Hematopoietic multipotent progenitor cell treated with erythropoietin and hydrocortisone succinate and interleukin-3 and kit ligand, for 17 days (in vitro differentiated cells): Measurements from ENCODE around the gene CAPZB.
"Not testable (repeated sequence)": the region's sequence is repeated elsewhere in the genome, so short reads cannot be mapped to it uniquely, and the experiment has no call there.

Experiments used
- DNase-seq: peaks from one replicate; pipeline ENCODE4 v3.0.0-alpha.2; 2015; ENCODE audit warnings: low spot score

CAPZB gene

DNA sequence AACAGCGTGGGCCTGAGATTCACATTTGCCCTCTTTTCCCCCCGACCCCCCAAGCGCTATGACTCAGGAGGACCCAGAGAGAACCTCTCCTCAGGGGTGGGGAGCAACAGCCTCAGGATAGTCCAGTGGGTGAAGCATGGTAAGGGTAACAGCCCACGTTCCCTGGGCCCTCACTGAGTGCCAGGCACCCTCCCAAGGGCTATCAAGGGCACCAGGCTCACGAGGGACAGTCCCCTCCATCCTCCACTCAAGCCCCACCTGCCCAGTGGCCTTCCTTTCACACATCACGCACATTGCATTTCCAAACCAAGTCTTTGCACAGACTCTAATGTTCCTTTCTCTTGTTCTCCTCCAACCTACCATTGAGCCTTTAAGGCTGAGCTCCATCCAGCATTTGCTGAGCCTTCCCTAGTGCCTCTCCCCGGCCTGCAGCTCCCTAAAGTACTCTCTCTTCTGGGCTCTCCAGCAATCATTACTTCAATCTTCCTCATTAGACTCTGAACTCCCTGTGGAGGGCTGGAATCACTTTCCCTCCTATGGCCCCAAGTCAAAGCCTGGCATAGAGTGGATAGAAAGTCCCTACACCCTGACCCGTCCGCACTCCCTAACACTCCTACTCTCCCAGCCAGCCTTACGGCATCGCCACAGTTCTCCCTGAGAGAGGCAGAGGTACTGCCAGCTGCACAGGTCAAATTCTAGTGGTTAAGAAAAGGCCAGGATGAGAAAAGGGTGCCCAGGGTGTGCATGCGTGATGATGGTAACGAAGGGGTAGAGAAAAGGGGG lies 174.4 kb downstream of the CAPZB start:
- DNase-seq, result no peak

DNA sequence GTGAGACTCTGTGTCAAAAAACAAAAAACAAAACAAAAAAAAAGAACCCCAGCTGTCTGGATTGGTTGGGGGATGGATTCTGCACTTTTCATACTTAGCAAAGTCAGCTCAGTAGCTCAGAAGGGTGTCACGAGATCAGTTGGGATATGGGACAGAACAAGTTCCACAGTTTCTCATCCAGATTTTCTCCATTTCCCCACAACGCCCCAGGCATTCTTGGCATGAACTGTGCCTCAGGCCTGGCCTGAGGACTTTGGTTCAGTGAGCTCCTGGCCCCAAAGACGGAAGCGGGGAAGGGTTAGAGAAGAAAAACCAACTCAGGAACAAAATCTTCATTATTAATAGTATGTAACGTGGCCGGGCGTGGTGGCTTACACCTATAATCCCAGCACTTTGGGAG lies 175.3 kb downstream of the CAPZB start:
- no peak for DNase-seq

DNA sequence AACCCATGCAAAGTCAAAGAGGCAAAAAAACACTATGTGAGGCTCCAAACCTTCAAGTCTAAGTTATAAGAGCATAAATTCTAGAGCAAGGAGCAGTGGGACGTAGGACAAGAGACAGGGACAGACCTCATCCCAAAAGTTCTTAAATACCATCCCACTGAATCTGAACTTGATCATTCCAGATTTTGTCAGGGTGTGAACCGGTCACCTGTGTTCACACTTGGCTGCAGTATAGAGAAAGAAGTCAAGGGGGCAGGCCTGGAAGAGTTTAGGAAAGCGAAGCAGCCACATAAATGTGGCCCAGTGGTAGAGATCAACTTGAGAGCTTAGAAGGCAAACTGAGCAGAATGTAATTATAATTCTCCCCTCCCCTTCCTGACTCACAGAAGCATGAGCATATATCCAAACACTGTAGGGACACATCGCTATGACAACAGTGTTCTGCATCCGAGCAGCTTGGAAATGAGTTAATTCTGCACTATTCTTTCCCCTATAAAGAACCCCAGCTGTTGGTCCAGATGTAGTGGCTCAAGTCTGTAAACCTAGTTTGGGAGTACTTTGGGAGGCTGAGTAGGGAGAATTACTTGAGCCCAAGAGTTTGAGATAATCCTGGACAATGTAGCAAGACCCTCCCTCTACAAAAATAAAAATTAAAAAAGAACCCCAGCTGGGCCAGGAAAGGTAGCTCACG lies 176.1 kb downstream of the CAPZB start:
- no peak for DNase-seq

DNA sequence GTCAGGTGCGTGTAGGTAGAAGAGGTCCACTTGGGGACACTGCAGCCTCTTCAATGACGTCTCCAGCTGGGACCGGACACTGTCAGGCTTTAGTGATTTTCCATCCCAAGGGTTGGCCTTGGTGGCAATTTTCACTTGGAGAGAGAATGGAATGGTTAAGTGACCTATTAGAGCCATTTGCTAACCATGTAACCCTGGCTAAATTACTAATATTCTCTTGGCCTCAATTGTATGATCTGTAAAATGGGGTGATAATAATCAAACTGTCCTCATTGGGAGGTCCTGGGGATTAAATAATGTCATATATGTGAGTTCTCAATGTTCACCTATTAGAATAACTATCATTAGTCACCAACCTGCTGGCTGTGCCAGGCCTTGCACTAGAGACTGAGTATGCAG lies 176.8 kb downstream of the CAPZB start:
- no peak for DNase-seq

DNA sequence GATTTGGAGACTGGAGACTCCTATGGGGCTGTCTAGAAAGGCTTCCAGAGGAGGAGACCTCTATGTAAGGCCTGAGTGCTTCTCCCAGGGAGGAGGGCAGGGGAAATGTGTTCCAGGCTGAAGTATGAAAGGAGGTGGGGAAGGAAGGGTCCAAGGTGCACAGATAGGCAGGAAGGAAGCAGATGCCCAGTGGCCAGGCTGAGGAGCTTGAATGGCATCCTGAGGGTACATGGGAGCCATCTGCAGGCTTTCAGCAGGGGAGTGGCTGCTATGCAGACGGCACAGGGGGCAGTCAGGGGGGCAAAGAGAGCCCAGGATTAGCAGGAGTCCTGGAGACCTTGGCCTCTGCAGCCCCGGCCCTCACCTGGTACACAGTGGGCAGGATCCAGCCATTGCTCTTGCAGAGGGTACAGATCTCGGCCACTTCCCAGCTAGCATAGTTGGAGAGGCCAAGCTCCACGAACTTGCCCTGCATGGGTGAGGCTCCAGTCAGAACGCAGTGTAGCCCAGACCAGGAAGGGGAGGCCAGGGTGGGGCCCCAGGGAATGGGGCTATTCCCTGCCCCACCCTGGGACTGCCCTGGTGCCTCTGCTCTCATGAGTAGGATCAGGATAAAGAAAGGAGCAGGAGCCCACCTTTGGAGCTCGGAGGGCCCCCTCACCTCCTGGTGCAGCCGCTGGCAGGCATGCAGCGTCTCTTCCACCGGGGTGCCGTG lies 177.4 kb downstream of the CAPZB start:
- DNase-seq, result no peak

DNA sequence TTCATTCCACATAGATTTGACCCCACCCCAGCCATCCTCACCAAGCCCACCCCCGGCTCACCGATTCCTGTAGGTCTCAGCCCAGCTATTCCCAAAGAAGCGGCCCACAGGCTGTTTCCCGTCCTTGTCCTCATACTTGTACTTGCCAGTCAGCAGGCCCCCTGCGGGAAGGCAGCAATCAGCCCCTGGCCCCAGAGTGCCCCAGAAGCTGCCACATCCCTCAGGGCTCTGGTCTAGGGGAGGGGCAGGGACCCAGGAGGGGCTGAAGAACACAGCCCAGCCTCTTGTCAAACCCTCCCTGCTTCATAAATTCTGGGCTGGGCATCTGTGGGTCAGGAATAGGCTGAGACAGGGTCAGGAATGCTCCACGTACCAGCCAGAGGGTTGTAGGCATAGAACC lies 178.4 kb downstream of the CAPZB start:
- no peak for DNase-seq

DNA sequence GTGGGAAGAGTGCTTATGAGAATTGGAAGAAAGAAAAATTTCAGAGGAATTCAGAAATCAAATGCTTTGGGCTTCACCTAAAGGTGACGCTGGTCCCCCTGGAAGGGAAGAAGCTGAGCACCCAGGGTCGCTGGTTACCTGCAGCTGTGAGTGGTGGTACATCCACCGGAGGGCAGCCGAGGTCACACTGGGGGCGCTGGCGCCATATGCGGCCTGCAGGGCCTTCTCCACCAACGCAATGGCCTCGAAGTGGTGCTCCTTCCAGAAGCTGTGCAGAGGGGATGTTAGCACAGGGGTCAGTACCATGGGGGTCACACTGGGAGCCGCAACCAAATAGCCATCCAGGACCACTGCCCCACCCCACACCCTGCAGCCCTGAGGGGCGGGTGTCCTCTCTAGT lies 179.5 kb downstream of the CAPZB start:
- DNase-seq, result no peak

DNA sequence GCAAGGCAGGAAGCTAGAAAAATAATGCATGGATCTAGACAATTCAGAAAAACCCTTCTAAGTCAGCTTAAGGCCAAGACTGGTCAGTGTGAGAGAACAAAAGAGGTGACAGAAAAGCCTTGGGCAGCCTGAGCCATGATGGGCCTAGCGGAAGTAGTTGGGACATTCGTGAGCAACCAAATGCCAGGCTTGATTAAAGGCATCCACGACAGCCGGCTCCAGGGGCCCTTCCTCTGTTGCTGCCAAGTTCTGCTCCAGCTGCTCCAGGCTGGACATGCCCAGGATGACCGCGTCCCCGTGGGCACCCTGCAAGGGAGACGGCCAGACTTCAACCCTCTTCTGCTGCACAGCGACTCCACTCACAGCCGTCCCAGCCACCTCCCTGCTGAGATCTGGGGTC lies 181.3 kb downstream of the CAPZB start:
- DNase-seq, result not testable (repeated sequence)

DNA sequence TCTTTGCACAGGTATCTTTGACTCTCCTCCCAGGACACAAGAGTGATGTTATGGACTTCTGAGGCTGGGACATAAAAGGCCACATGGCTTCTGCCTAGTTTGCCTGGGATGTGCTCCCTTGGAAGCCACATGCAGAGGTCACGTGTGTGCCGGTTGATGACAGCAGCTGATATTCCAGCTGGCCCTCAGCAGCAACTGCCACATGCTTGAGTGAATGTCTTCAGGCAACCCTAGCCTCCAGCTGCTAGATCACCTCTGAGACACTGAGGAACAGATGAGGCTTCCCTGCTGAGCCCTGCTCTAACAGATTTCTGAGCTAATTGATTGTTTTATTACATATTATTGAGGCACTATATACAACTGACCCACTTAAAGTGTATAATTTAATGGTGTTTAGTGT lies 185.1 kb downstream of the CAPZB start:
- no peak for DNase-seq

DNA sequence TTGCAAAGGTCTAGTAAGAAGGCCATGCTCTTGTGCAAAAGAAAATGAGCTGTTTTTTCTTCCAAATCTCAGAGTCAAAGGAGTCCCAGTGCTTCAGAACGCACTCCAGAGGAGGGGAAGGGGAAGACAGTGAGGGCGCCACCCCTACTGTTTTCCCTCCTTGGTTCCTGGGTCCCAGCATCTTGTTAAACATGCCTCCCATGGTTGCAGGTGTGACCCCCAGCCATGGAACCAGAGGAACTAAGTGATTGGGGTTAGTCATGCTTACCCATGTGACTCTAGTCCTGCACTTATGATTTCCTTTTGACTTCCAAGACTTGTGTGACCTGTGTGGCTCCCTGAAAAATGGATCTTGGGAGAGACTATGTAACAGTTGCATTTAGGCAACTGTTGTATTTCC lies 190.7 kb downstream of the CAPZB start:
- no peak for DNase-seq

DNA sequence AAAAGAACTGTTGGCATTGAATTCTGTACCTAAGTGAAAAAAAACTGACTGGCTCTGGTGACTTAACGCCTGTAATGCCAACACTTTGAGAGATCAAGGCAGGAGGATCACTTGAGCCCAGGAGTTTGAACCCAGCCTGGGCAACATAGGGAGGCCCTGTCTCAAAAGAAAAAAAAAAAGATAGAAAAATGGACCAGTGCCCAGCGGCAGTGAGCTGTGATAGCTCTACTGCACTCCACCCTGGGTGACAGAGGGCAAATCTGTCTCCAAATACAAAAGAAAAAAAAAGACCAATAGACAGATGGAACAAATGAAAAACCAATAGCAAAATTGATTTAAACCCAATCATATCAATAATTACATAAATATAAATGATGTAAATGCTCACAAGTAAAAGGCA lies 196.1 kb downstream of the CAPZB start:
- no peak for DNase-seq
